HG02642 (cell line): ENCODE data around the gene MED14.

Source experiments
- ATAC-seq: cut with Tn5 transposase; IDR thresholded peaks from one replicate; pipeline ENCODE4 v1.9.1; 2021; ENCODE audit warnings: mild to moderate bottlenecking; ENCODE audit not compliant: unreplicated experiment, poor library complexity

MED14 gene

GRCh38 chrX:40617566-40617965 lies 117.8 kb downstream of the MED14 start:
- no peak for ATAC-seq

DNA sequence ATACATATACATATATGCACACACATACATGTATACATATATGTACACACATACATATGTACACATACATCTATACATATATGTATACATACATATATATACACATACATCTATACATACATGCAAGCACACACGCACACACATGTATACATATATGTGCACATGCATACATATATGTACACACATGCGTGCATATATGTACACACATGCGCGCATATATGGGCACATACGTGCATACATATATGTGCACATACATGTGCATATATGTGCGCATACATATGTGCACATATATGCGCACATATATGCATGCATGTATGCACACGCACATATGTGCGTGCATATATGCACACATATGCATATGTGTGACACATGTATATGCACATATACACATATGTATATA lies 119.4 kb downstream of the MED14 start:
- no peak for ATAC-seq

GRCh38 chrX:40612511-40612910 lies 122.8 kb downstream of the MED14 start:
- no peak for ATAC-seq

- ATAC-seq: no peak
Observed at GRCh38 chrX:40607381-40607780, 128.0 kb downstream of the MED14 start.

DNA sequence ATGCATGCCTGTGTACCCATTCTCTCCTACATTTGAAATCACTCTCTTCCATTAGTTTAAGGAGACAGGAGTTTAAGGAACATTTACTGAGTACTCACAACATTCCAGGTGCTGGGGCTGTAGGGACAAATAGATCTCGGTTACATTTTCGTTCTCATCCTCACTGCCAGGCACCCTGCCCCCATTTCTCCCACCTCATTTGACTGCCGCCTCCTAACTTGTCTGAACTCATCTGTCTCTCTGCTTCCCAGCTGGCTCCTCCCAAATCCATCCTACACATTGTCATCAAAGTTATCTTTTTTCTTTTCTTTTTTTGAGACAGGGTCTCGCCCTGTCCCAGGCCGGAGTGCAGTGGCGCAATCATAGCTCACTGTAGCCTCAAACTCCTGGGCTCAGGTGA lies 131.9 kb downstream of the MED14 start:
- no peak for ATAC-seq
